Fibroblast of skin of right quadriceps (primary cell): Measurements from ENCODE around the gene BSND.
A peak's percentile ranks its signal among the peaks of the same experiment; 100 is the strongest.
"Not testable (repeated sequence)": the region's sequence is repeated elsewhere in the genome, so short reads cannot be mapped to it uniquely, and the experiment has no call there.

Experiments used
- DNase-seq: peaks from one replicate; pipeline ENCODE4 v3.0.0-alpha.2; 2013

BSND gene

GRCh38 chr1:54998677-54999076 is at the start of gene BSND:
TSS of gene BSND (plus strand) at chr1:54998933. CDS start at chr1:54999187, 254 bp downstream.
- no peak for DNase-seq

GRCh38 chr1:54949053-54949452 is 49.7 kb upstream of the BSND start:
- DNase-seq, result no peak

GRCh38 chr1:54950006-54950368 is 48.7 kb upstream of the BSND start:
- peak; percentile 36 for DNase-seq

GRCh38 chr1:54950369-54951163 is 48.2 kb upstream of the BSND start:
- DNase-seq, result peak; percentile 81

- DNase-seq, result no peak
Observed at GRCh38 chr1:54951810-54952226, 46.9 kb upstream of the BSND start.

- no peak for DNase-seq
Observed at GRCh38 chr1:54952950-54953718, 45.6 kb upstream of the BSND start.

GRCh38 chr1:54953846-54954245 is 44.9 kb upstream of the BSND start:
- DNase-seq, result no peak

- DNase-seq, result peak; percentile 84
Observed at GRCh38 chr1:54955359-54955758, 43.4 kb upstream of the BSND start.

- DNase-seq, result no peak
Observed at GRCh38 chr1:54956726-54957125, 42.0 kb upstream of the BSND start.

- no peak for DNase-seq
Observed at GRCh38 chr1:54959241-54959640, 39.5 kb upstream of the BSND start.

GRCh38 chr1:54962612-54963395 is 35.9 kb upstream of the BSND start:
- DNase-seq, result no peak

- not testable (repeated sequence) for DNase-seq
Observed at GRCh38 chr1:54963829-54964228, 34.9 kb upstream of the BSND start.

GRCh38 chr1:54965624-54966340 is 33.0 kb upstream of the BSND start:
- DNase-seq, result peak; percentile 54

- DNase-seq, result no peak
Observed at GRCh38 chr1:54967372-54967771, 31.4 kb upstream of the BSND start.

- DNase-seq, result peak; percentile 50
Observed at GRCh38 chr1:54968551-54968950, 30.2 kb upstream of the BSND start.

GRCh38 chr1:54969879-54970278 is 28.9 kb upstream of the BSND start:
- no peak for DNase-seq

- DNase-seq, result no peak
Observed at GRCh38 chr1:54970901-54971300, 27.8 kb upstream of the BSND start.

- no peak for DNase-seq
Observed at GRCh38 chr1:54971317-54971791, 27.4 kb upstream of the BSND start.

- no peak for DNase-seq
Observed at GRCh38 chr1:54972436-54972835, 26.3 kb upstream of the BSND start.

GRCh38 chr1:54973205-54973921 is 25.4 kb upstream of the BSND start:
- no peak for DNase-seq

GRCh38 chr1:54975356-54976108 is 23.2 kb upstream of the BSND start:
- no peak for DNase-seq
